ENCODE results near the gene TMEM266.
A peak's percentile ranks its signal among the peaks of the same experiment; 100 is the strongest.

Gene TMEM266

GRCh38 chr15:76058714-76059319, 968 bp upstream of the TMEM266 start:
- H3K36me3 Mint-ChIP-seq (ENCODE audit: low read depth), result peaks cover 2% of the 10 kb centered on the region
- peaks cover 69% of the 10 kb centered on the region for H3K27me3 Mint-ChIP-seq (ENCODE audit: low read depth)
- H3K4me3 Mint-ChIP-seq, result peak overlapping the region; percentile 82
- H3K9me3 Mint-ChIP-seq, result no peaks in the 10 kb centered on the region
- H3K27ac Mint-ChIP-seq, result no peak overlapping the region
- H3K4me1 Mint-ChIP-seq (ENCODE audit: low read depth), result peaks cover 15% of the 10 kb centered on the region

- Mint-ChIP-seq H3K4me3 (peak overlapping the region; percentile 62), H3K4me1 (ENCODE audit: low read depth) (peaks cover 21% of the 10 kb centered on the region), H3K9me3 (no peaks in the 10 kb centered on the region), H3K27ac (no peak overlapping the region), H3K27me3 (ENCODE audit: low read depth) (peaks cover 79% of the 10 kb centered on the region), H3K36me3 (ENCODE audit: low read depth) (peaks cover 2% of the 10 kb centered on the region)
Measured at GRCh38 chr15:76060118-76060989, 569 bp downstream of the TMEM266 start.

- Mint-ChIP-seq H3K27me3 (ENCODE audit: low read depth) (peaks cover 83% of the 10 kb centered on the region), H3K27ac (no peak overlapping the region), H3K4me3 (no peak overlapping the region), H3K9me3 (no peaks in the 10 kb centered on the region), H3K36me3 (ENCODE audit: low read depth) (peaks cover 2% of the 10 kb centered on the region), H3K4me1 (ENCODE audit: low read depth) (peaks cover 29% of the 10 kb centered on the region)
Measured at GRCh38 chr15:76061700-76062099, 1.9 kb downstream of the TMEM266 start.

- Mint-ChIP-seq H3K4me3 (no peak overlapping the region), H3K9me3 (no peaks in the 10 kb centered on the region), H3K36me3 (ENCODE audit: low read depth) (peaks cover 2% of the 10 kb centered on the region), H3K4me1 (ENCODE audit: low read depth) (peaks cover 23% of the 10 kb centered on the region), H3K27ac (no peak overlapping the region), H3K27me3 (ENCODE audit: low read depth) (peaks cover 81% of the 10 kb centered on the region)
Measured at GRCh38 chr15:76062286-76062685, 2.5 kb downstream of the TMEM266 start.

GRCh38 chr15:76064375-76064774, 4.6 kb downstream of the TMEM266 start:
- peaks cover 18% of the 10 kb centered on the region for H3K4me1 Mint-ChIP-seq (ENCODE audit: low read depth)
- no peaks in the 10 kb centered on the region for H3K9me3 Mint-ChIP-seq
- H3K4me3 Mint-ChIP-seq, result no peak overlapping the region
- no peaks in the 10 kb centered on the region for H3K36me3 Mint-ChIP-seq (ENCODE audit: low read depth)
- H3K27ac Mint-ChIP-seq, result no peak overlapping the region
- H3K27me3 Mint-ChIP-seq (ENCODE audit: low read depth), result peaks cover 70% of the 10 kb centered on the region

- no peaks in the 10 kb centered on the region for H3K36me3 Mint-ChIP-seq (ENCODE audit: low read depth)
- no peak overlapping the region for H3K4me3 Mint-ChIP-seq
- peaks cover 68% of the 10 kb centered on the region for H3K27me3 Mint-ChIP-seq (ENCODE audit: low read depth)
- H3K9me3 Mint-ChIP-seq, result no peaks in the 10 kb centered on the region
- no peak overlapping the region for H3K27ac Mint-ChIP-seq
- peaks cover 18% of the 10 kb centered on the region for H3K4me1 Mint-ChIP-seq (ENCODE audit: low read depth)
Measured at GRCh38 chr15:76065245-76065644, 5.5 kb downstream of the TMEM266 start.

GRCh38 chr15:76065793-76066192, 6.0 kb downstream of the TMEM266 start:
- peaks cover 62% of the 10 kb centered on the region for H3K27me3 Mint-ChIP-seq (ENCODE audit: low read depth)
- H3K9me3 Mint-ChIP-seq, result no peaks in the 10 kb centered on the region
- H3K4me1 Mint-ChIP-seq (ENCODE audit: low read depth), result peaks cover 18% of the 10 kb centered on the region
- no peak overlapping the region for H3K4me3 Mint-ChIP-seq
- no peaks in the 10 kb centered on the region for H3K36me3 Mint-ChIP-seq (ENCODE audit: low read depth)
- H3K27ac Mint-ChIP-seq, result no peak overlapping the region

- H3K9me3 Mint-ChIP-seq, result no peaks in the 10 kb centered on the region
- H3K4me1 Mint-ChIP-seq (ENCODE audit: low read depth), result peaks cover 9% of the 10 kb centered on the region
- no peak overlapping the region for H3K27ac Mint-ChIP-seq
- H3K36me3 Mint-ChIP-seq (ENCODE audit: low read depth), result no peaks in the 10 kb centered on the region
- H3K27me3 Mint-ChIP-seq (ENCODE audit: low read depth), result peaks cover 22% of the 10 kb centered on the region
- no peak overlapping the region for H3K4me3 Mint-ChIP-seq
Measured at GRCh38 chr15:76070192-76070591, 10.4 kb downstream of the TMEM266 start.

GRCh38 chr15:76070921-76071635, 11.3 kb downstream of the TMEM266 start:
- peaks cover 13% of the 10 kb centered on the region for H3K27me3 Mint-ChIP-seq (ENCODE audit: low read depth)
- H3K4me3 Mint-ChIP-seq, result no peak overlapping the region
- H3K36me3 Mint-ChIP-seq (ENCODE audit: low read depth), result no peaks in the 10 kb centered on the region
- no peaks in the 10 kb centered on the region for H3K9me3 Mint-ChIP-seq
- peaks cover under 1% of the 10 kb centered on the region for H3K4me1 Mint-ChIP-seq (ENCODE audit: low read depth)
- no peak overlapping the region for H3K27ac Mint-ChIP-seq

- no peaks in the 10 kb centered on the region for H3K9me3 Mint-ChIP-seq
- H3K36me3 Mint-ChIP-seq (ENCODE audit: low read depth), result no peaks in the 10 kb centered on the region
- H3K27me3 Mint-ChIP-seq (ENCODE audit: low read depth), result peaks cover 10% of the 10 kb centered on the region
Measured at GRCh38 chr15:76071806-76072205, 12.0 kb downstream of the TMEM266 start.

GRCh38 chr15:76073554-76073953, 13.8 kb downstream of the TMEM266 start:
- H3K27ac Mint-ChIP-seq, result no peak overlapping the region
- no peak overlapping the region for H3K4me3 Mint-ChIP-seq
- no peaks in the 10 kb centered on the region for H3K9me3 Mint-ChIP-seq
- peaks cover 6% of the 10 kb centered on the region for H3K27me3 Mint-ChIP-seq (ENCODE audit: low read depth)
- no peaks in the 10 kb centered on the region for H3K36me3 Mint-ChIP-seq (ENCODE audit: low read depth)
- no peaks in the 10 kb centered on the region for H3K4me1 Mint-ChIP-seq (ENCODE audit: low read depth)

More at GRCh38 chr15:76071806-76072205, 12.0 kb downstream of the TMEM266 start:
- Mint-ChIP-seq H3K4me3 (no peak overlapping the region), H3K27ac (no peak overlapping the region), H3K4me1 (ENCODE audit: low read depth) (no peaks in the 10 kb centered on the region)

- Mint-ChIP-seq H3K36me3 (ENCODE audit: low read depth) (no peaks in the 10 kb centered on the region), H3K4me3 (no peak overlapping the region), H3K4me1 (ENCODE audit: low read depth) (no peaks in the 10 kb centered on the region), H3K27me3 (ENCODE audit: low read depth) (no peaks in the 10 kb centered on the region), H3K27ac (no peak overlapping the region), H3K9me3 (no peaks in the 10 kb centered on the region)
Measured at GRCh38 chr15:76075046-76075445, 15.3 kb downstream of the TMEM266 start.

- Mint-ChIP-seq H3K27ac (no peak overlapping the region), H3K36me3 (ENCODE audit: low read depth) (no peaks in the 10 kb centered on the region), H3K4me1 (ENCODE audit: low read depth) (no peaks in the 10 kb centered on the region), H3K27me3 (ENCODE audit: low read depth) (peaks cover 7% of the 10 kb centered on the region), H3K4me3 (no peak overlapping the region), H3K9me3 (no peaks in the 10 kb centered on the region)
Measured at GRCh38 chr15:76078285-76078877, 18.6 kb downstream of the TMEM266 start.

- H3K27me3 Mint-ChIP-seq (ENCODE audit: low read depth), result peaks cover 25% of the 10 kb centered on the region
- no peak overlapping the region for H3K27ac Mint-ChIP-seq
- H3K4me3 Mint-ChIP-seq, result no peak overlapping the region
- no peaks in the 10 kb centered on the region for H3K4me1 Mint-ChIP-seq (ENCODE audit: low read depth)
- H3K36me3 Mint-ChIP-seq (ENCODE audit: low read depth), result no peaks in the 10 kb centered on the region
- H3K9me3 Mint-ChIP-seq, result no peaks in the 10 kb centered on the region
Measured at GRCh38 chr15:76084256-76084655, 24.5 kb downstream of the TMEM266 start.
